COLO829 (cell line): Measurements from ENCODE around the gene GPC6.
A peak's percentile ranks its signal among the peaks of the same experiment; 100 is the strongest.
"Not testable (repeated sequence)": the region's sequence is repeated elsewhere in the genome, so short reads cannot be mapped to it uniquely, and the experiment has no call there.

Experiments used
- DNase-seq: peaks from one replicate; pipeline ENCODE4 v3.0.0; 2012; ENCODE audit warnings: low spot score

GPC6 gene

GRCh38 chr13:94172416-94172815, 945.8 kb downstream of the GPC6 start:
- DNase-seq: no peak

GRCh38 chr13:94173312-94173854, 946.8 kb downstream of the GPC6 start:
- DNase-seq: no peak

GRCh38 chr13:94174009-94174408, 947.4 kb downstream of the GPC6 start:
- no peak for DNase-seq

DNA sequence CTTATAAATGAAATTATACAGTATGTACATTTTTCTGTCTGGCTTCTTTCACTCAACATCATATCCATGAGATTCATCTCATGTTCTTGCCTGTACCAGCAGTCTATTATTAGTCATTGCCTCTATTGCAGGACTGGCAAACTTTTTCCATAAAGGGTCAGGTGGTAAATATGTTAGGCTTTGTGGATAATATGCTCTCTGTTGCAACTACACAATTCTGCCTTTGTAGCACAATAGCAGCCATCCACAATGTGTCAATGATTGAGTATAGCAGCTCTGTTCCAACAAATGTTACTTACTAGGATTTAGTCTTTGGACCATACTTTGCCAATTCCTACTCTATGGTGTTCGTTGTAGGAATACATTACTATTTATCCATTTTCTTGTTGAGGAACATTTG, 948.5 kb downstream of the GPC6 start:
- no peak for DNase-seq

DNA sequence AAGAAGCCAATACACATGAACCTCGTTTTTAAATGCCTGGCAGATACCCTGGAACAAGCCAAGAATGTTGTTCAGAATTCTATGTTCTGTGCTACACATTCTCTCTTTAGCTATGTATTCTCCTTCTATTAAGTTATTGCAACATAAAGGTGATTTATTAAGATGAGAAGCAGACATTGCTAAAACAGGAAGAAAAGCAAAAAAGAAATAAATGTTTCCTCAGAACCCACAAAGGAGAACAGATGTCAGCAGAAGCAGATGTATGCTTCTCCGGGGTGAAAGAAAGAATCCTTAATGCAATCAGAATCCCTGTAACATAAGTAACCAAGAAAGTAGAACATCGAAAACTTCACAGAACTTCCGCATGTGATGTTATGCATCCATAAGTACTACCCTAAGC, 950.0 kb downstream of the GPC6 start:
- DNase-seq: no peak

DNA sequence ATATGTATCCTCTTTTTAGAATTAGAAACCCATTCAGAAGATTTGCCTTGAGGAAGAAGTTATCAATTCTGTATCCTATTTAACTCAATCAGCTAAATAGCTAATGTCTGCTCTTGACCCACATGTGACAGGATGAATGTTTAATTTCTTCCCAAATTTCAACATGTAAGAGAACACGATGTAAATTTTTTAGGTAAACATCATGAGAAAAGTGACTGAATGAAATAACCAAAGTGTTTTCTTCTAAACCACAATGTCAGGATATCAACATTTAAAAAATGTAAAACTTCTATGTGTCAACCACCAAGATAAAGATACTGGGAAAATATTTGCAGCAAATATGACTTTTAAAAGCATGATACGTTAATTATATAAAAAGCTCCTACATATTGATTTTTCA, 950.4 kb downstream of the GPC6 start:
- DNase-seq: no peak

GRCh38 chr13:94178625-94179244, 952.1 kb downstream of the GPC6 start:
- DNase-seq: no peak

DNA sequence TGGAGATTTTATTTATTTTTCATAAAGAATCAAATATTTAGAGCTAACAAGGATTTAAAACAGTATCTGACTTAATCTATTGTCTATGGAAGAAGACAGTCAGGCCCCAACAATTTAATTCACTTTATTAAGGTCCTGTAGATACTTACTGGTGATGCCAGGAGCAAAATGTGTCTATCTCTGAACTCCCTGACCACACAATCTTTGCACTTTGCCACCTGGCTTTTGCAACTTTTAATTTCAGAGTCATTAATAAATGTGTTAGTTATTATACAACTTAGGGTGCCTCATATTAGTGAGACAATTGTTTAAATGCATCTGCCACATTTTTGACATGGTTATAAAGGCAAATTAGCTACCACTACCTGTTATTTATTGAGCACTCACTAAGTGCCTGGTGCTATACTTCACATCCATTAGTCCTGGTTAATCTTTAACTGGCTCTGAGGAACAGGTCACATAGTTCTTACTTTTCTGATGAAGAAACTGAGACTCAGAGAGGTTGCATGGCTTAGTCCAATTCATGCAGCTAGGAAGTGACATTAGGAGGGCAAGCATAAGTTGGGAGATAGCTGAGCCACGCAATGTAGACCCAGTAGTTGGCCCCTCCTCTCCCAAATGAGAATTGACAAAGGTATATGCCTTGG, 955.0 kb downstream of the GPC6 start:
- DNase-seq: no peak

- DNase-seq: no peak
These were observed 955.7 kb downstream of the GPC6 start for GRCh38 chr13:94182185-94182761.

DNA sequence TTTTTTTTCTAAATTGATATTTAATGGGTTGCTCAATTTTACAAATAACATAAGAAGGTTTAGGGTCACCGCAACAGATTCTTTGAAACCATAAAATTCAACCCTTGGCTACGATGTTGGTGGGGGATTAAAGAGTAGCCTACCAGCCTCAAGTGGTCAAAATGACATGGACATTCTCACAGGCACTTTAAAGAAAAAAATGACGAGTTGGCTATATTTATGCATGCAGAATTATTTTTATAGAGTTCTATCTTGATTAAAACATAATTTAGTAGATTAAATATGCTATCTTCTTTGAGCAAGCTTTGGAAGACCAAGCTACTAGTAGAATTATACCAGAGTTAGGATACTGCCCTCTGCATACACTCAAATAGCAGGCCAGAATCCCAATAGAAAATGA, 959.9 kb downstream of the GPC6 start:
- no peak for DNase-seq

- no peak for DNase-seq
These were observed 961.7 kb downstream of the GPC6 start for GRCh38 chr13:94188201-94188854.

DNA sequence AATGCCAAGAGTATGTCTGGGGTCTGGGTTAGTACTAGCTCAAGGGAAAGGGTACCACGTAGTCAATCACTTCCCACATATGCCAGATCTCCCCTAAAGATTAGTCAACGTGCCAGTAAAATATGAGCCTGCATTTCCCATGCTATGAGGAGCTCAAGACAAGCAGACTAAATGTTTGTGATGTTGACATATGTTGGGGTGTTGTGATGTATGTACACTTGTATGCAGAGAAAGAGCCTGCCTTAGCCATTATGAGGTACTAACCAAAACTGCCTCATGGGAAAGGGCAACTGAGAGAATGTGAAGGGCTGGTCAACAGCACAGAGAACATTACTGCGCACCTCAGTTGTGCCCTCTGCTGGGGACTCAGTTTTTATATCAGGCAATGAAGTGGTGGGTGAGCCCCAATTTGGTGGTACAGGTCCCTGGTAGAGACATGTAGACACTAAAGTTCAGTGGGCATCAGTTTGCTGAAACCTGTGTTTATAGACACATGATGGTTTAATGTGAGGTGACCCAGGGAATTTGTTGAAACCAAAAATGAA, 965.9 kb downstream of the GPC6 start:
- no peak for DNase-seq

DNA sequence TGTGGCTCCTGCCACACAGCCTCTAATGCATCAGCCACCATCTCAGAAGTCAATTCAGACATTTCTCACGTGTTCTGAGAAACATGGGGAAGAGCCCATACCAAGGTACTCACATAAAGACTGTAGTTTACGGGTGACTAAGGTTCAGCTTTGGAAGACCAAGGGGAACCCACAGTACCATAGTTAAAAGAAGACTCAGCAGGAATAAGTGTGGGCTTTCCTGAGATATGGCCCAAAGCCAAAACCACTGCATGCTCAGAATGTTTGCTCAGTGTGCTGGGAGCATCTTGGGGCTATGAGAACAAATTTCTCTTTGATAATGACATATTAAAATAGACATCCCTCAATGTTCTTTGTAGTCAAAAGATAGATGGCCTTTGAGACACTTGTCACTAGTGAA, 969.1 kb downstream of the GPC6 start:
- DNase-seq: peak; percentile 38

DNA sequence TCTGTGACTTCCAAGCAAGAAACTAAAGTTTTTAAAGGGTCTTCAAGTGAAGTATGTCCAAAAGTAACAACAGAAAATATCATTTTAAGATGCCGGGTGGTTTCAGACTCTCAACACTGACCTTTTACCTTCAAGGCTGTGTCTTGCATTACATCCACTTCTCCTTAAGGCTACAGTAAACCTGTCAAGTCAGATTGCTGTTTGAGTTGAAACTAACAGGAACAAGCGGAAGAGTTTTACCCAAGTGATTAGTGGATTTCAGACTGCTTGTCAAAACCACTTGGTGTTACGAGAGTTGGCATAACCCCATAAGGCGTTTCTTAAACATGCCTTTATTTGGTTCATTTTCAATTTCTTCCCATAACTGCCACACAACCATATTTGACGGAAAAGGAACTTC, 969.8 kb downstream of the GPC6 start:
- no peak for DNase-seq

GRCh38 chr13:94198681-94199080, 972.1 kb downstream of the GPC6 start:
- no peak for DNase-seq

DNA sequence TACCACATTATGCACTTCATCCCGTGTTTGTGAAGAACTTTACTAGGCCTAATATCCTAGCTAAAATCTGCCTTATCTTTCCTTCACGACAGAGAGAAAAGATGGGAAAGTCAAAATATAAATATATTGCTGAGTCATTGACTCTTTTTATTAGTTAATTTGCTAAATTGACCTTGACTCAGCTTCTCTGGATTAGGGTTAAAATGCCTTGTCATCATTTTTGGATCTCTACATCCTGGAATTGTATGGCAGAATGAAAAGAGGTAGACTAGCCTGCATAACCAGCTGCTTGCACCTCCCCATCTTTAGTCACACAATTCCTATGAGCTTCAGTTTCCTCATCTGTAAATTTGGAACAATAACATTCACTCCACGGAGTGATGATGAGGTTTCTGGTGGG, 972.5 kb downstream of the GPC6 start:
- no peak for DNase-seq

GRCh38 chr13:94201022-94201421, 974.4 kb downstream of the GPC6 start:
- no peak for DNase-seq

DNA sequence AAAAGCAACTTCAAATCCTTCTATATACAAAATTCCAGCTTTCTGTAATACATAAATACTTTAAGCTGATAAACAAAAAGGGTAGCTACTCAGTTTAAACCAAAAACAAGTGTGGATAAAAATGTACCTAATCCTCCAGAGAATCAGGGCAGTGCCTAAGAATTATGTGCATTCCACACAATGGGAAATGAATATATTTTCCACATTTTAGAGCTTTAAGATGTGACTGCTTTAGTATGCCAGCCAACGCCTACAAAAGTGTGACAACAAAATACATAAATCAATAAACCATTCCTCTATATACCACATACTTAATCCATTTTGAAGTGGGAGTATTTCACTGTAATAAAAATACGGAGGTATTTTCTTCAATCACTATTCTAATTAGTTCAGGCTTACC, 977.6 kb downstream of the GPC6 start:
- DNase-seq: no peak

DNA sequence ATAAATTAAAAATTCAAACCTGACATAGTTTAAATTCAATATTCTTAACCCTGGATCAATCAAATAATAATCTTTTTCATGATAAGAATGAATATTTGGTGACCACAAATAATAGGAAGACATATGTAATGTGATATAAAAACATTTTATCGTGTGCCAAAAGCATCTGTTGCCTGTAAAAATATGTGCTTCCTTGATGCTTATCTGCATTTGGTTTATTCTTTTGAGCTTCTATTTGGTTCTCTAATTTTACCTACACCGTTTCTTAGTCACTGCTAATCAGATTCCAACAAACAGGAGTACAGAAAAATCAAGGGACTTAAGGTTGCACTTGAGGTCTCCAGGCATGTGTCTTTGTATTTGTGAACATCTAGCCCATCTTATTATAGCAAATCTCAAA, 978.3 kb downstream of the GPC6 start:
- no peak for DNase-seq

DNA sequence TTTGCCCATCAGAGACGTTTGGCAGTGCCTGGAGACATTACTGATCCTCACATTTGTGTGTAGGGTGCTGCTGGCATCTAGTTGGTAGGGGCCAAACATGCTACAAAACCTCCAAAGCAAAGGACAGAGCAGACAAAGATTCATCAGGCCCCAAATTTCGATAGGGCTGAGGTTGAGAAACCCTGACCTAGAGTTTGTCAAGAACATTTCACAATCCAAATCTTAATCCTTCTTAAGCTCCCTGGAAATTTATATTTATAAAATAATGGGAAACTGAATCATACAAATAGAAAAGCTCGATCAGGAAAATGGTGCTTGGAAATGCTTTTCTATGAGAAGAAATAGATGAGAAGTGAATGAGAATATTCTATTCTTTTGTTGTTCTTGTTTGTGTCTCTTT, 979.3 kb downstream of the GPC6 start:
- no peak for DNase-seq

GRCh38 chr13:94209117-94209516, 982.5 kb downstream of the GPC6 start:
- peak; percentile 16 for DNase-seq

DNA sequence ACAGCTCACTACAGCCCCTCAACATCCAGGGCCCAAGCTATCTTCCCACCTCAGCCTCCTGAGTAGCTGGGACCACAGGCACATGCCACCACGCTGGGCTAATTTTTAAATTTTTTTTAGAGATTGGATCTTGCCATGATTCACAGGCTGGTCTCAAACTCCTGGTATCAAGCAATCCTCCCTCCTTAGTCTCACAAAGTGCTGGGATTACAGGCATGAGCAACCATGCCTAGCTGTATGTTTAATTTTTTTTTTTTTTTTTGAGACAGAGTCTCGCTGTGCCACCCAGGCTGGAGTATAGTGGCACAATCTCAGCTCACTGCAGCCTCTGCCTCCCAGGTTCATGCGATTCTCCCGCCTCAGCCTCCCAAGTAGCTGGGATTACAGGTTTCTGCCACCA, 983.3 kb downstream of the GPC6 start:
- DNase-seq: not testable (repeated sequence)

GRCh38 chr13:94210816-94211215, 984.2 kb downstream of the GPC6 start:
- no peak for DNase-seq
